Calu3 (cell line): Measurements from ENCODE around the gene TENT5C. TPM values are rescaled to one million over a fixed set of nuclear protein-coding genes. Genes with fewer than 3 reads are reported as not detected.

ENCODE experiments used
- BruUV-seq: library from RNA; stranded (reverse); fragments of 400-500 nt; replicated peaks from 2 replicates; lab custom pipeline; 2021; lab: Mats Ljungman, UMichigan
- CTCF ChIA-PET: fragments of 300-600 bp; sonication (Branson Sonifier 250); formaldehyde crosslinking; loops from one replicate; lab custom pipeline; 2022; ENCODE audit warnings: antibody characterized with exemption; lab: Charles Lee
- DNase-seq: peaks from one replicate; pipeline ENCODE4 v3.0.0; 2022
- H3K27ac Mint-ChIP-seq: one replicate; pipeline ENCODE4 v1.8.0; 2022; ENCODE audit warnings: mixed read lengths; ENCODE audit not compliant: unreplicated experiment
- H3K27me3 Mint-ChIP-seq: one replicate; pipeline ENCODE4 v1.8.0; 2022; ENCODE audit warnings: mixed read lengths; ENCODE audit not compliant: unreplicated experiment
- H3K36me3 Mint-ChIP-seq: one replicate; pipeline ENCODE4 v1.8.0; 2022; ENCODE audit warnings: mild to moderate bottlenecking, moderate library complexity, mixed read lengths; ENCODE audit not compliant: insufficient read depth, unreplicated experiment
- H3K4me1 Mint-ChIP-seq: one replicate; pipeline ENCODE4 v1.8.0; 2022; ENCODE audit warnings: mild to moderate bottlenecking, low read depth, mixed read lengths; ENCODE audit not compliant: unreplicated experiment
- H3K4me3 Mint-ChIP-seq: one replicate; pipeline ENCODE4 v1.8.0; 2022; ENCODE audit warnings: mild to moderate bottlenecking, low read depth, moderate library complexity, mixed read lengths; ENCODE audit not compliant: unreplicated experiment
- H3K9me3 Mint-ChIP-seq: one replicate; pipeline ENCODE4 v1.8.0; 2022; ENCODE audit warnings: low read depth, mixed read lengths; ENCODE audit not compliant: unreplicated experiment
- intact Hi-C: fragments of 100-400 bp; cut with micrococcal nuclease; formaldehyde crosslinking; loops from one replicate; pipeline ENCODE4 v1.10.0; 2022; ENCODE audit not compliant: unreplicated experiment
- total RNA-seq: library from RNA; stranded (reverse); gene quantifications from 2 replicates; pipeline ENCODE4 v1.2.3, GENCODE V29; 2022
- TF ChIP-seq, protein P1 (sequence below): fragments of 200-600 bp; IDR thresholded peaks from one replicate; pipeline ENCODE4 v1.8.0; 2022; ENCODE audit warnings: antibody characterized with exemption; ENCODE audit not compliant: unreplicated experiment

TENT5C gene
- total RNA-seq, 1 experiment from 2014 or later = 0.28 TPM

DNA sequence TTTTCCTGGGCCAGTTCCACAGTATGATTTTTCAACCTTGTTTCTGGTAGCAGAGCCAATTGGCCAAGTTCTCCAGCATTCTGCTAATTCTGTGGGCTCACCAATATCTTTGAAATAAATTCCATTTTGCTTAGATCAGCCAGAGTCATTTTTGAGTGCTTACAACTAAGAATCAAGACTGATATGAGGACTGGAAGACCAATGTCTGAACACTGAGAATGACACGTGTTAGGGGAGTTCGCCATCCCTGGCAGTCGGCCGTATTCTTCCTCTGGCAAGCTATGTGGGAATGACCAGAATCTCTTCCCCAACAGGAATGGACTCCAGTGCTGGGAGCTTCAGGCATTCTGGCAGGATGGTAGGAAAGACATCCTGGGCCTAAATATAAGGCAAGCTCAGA is 4.9 kb upstream of the TENT5C start:
- Mint-ChIP-seq H3K27me3 (peaks cover 47% of the 10 kb centered on the region), H3K9me3 (no peaks in the 10 kb centered on the region), H3K36me3 (peaks cover 8% of the 10 kb centered on the region), H3K27ac (no peak overlapping the region), H3K4me1 (no peaks in the 10 kb centered on the region), H3K4me3 (no peak overlapping the region)
- CTCF ChIA-PET = no interaction called here
- DNase-seq = no peak
- TF ChIP-seq, protein P1, sequence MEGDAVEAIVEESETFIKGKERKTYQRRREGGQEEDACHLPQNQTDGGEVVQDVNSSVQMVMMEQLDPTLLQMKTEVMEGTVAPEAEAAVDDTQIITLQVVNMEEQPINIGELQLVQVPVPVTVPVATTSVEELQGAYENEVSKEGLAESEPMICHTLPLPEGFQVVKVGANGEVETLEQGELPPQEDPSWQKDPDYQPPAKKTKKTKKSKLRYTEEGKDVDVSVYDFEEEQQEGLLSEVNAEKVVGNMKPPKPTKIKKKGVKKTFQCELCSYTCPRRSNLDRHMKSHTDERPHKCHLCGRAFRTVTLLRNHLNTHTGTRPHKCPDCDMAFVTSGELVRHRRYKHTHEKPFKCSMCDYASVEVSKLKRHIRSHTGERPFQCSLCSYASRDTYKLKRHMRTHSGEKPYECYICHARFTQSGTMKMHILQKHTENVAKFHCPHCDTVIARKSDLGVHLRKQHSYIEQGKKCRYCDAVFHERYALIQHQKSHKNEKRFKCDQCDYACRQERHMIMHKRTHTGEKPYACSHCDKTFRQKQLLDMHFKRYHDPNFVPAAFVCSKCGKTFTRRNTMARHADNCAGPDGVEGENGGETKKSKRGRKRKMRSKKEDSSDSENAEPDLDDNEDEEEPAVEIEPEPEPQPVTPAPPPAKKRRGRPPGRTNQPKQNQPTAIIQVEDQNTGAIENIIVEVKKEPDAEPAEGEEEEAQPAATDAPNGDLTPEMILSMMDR = no peak
- intact Hi-C loops = no loop called here
- BruUV-seq = no TSS peak

GRCh38 chr1:117602862-117603261 is 3.0 kb upstream of the TENT5C start:
- intact Hi-C loops = no loop called here
- no peaks in the 10 kb centered on the region for H3K9me3 Mint-ChIP-seq
- TF ChIP-seq, protein P1 = no peak
- H3K4me1 Mint-ChIP-seq = no peaks in the 10 kb centered on the region
- H3K4me3 Mint-ChIP-seq = no peak overlapping the region
- no TSS peak for BruUV-seq
- peaks cover 8% of the 10 kb centered on the region for H3K36me3 Mint-ChIP-seq
- H3K27ac Mint-ChIP-seq = no peak overlapping the region
- H3K27me3 Mint-ChIP-seq = peaks cover 49% of the 10 kb centered on the region
- CTCF ChIA-PET = no interaction called here
- DNase-seq = no peak

- CTCF ChIA-PET = no interaction called here
- DNase-seq = no peak
- Mint-ChIP-seq H3K9me3 (no peaks in the 10 kb centered on the region), H3K36me3 (peaks cover 8% of the 10 kb centered on the region), H3K4me1 (no peaks in the 10 kb centered on the region), H3K27ac (peak overlapping the region; percentile 52), H3K27me3 (peaks cover 58% of the 10 kb centered on the region), H3K4me3 (peak overlapping the region; percentile 90)
- no TSS peak for BruUV-seq
- intact Hi-C loops = no loop called here
- TF ChIP-seq, protein P1 = no peak
Measured at GRCh38 chr1:117605164-117605773, 579 bp upstream of the TENT5C start.

DNA sequence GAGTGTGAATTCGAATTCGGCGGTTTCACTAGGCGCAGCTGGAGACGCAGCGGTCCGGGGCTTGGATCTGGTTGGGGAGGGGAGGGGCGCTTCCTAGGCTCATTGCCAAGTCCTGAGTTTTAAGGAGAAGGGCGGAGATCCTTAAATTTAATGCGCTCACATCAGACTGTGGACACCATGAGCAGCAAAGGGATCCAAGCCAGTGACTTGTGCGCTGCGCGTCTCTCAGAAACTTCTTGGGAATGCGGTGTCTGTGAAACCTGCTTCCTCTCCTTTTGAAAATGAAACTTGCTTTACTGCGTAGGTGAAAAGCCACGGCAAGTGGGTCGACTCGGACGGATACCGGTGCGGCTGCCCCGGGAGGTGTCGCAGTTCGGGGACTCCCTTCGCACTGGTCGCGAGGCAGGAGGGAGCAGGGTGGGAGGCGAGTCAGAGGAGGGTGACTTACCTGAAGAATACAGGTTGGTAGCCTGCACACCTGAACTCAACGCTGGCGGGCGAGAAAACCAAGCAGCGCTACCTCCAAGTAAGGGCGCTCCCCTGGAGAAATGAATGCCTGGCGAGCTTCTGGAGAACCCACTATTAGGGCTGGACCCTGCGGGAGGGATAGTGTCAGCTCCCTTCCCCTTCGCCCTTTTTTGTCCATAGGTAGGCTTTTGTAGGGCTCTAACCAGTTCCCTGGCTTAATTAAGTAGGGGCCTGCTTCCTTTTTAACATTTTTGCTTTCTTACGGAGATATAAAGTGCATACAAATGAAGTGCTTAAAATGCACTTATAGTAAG is 992 bp downstream of the TENT5C start:
- H3K27ac Mint-ChIP-seq = no peak overlapping the region
- intact Hi-C loops = no loop called here
- peak; percentile 9 for DNase-seq
- TSS peak; percentile 32 for BruUV-seq
- TF ChIP-seq, protein P1 = no peak
- peaks cover 59% of the 10 kb centered on the region for H3K27me3 Mint-ChIP-seq
- H3K4me3 Mint-ChIP-seq = peak overlapping the region; percentile 90
- H3K4me1 Mint-ChIP-seq = no peaks in the 10 kb centered on the region
- H3K36me3 Mint-ChIP-seq = peaks cover 8% of the 10 kb centered on the region
- CTCF ChIA-PET = interaction anchor here (1.0 to 1.6 kb wide), 2 partner anchors 36 to 147 kb away, joined by 3 to 4 read pairs; no protein-coding TSS in a partner anchor
- H3K9me3 Mint-ChIP-seq = no peaks in the 10 kb centered on the region
